Pulmonary artery endothelial cell (primary cell): ENCODE measurements around the gene KCNIP3. TPM values are rescaled to one million over a fixed set of nuclear protein-coding genes. Genes with fewer than 3 reads are reported as not detected.

Experiments used
- DNase-seq: peaks from one replicate; pipeline ENCODE4 v3.0.0-alpha.2; 2011; ENCODE audit warnings: low read depth, low spot score
- total RNA-seq: library from RNA; depleted of rRNA; stranded (reverse); fragments of >200 nt; gene quantifications from 2 replicates; pipeline ENCODE4 v1.2.3, GENCODE V29; 2014

The KCNIP3 gene
- total RNA-seq, 1 donor from 2014 or later = 0.33 TPM

- DNase-seq = no peak
Measured at GRCh38 chr2:95274291-95275150, 22.6 kb upstream of the KCNIP3 start, which contains the start of gene PROM2. Gene PROM2 (plus strand): TSS chr2:95274449. CDS start chr2:95274586, 137 bp downstream.

DNA sequence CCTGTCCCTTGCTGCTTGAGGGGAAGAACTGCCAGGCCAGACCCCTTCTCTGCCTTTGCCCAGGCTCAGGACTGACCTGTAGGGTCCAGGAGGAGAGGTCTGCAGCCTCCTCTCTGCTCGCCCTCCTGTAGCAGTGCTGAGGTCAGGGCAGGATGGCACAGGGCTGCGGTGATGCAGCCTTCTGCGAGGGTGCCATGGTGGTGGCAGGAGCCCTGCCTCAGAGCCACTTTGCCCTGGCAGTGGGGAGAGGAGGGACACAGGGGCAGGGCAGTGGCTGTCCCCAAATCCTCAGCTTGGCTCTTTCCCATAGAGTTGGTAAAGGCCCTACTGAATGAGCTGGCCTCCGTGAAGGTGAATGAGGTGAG is 22.0 kb upstream of the KCNIP3 start:
- no peak for DNase-seq

GRCh38 chr2:95275601-95276243 is 21.4 kb upstream of the KCNIP3 start:
- DNase-seq = no peak

DNA sequence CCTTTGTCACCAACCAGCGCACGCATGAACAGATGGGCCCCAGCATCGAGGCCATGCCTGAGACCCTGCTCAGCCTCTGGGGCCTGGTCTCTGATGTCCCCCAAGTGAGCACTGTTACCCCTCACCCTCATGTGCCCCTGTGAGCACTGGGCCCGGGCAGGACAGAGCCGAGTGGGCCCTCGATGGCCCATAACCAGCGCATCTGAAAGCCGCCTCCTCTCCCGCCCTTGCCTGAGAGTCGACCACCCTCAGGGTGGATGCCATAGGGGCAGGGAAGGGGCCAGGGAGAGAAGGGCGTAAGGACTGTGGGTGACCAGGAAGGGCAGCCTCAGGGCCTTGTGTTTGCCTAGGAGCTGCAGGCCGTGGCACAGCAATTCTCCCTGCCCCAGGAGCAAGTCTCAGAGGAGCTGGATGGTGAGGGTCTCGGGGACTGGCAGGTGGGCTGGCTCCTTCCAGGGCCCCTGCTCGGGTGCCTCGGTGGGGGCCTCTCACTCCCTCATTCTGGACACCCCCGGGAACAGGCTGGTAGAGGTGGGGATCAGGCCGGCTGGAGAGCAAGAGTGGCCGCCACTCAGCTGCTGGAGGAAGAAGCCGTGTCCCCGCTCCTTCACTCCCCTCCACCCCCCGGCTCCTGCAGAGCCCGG is 20.8 kb upstream of the KCNIP3 start:
- no peak for DNase-seq

- no peak for DNase-seq
Measured at GRCh38 chr2:95276888-95277245, 20.3 kb upstream of the KCNIP3 start.

DNA sequence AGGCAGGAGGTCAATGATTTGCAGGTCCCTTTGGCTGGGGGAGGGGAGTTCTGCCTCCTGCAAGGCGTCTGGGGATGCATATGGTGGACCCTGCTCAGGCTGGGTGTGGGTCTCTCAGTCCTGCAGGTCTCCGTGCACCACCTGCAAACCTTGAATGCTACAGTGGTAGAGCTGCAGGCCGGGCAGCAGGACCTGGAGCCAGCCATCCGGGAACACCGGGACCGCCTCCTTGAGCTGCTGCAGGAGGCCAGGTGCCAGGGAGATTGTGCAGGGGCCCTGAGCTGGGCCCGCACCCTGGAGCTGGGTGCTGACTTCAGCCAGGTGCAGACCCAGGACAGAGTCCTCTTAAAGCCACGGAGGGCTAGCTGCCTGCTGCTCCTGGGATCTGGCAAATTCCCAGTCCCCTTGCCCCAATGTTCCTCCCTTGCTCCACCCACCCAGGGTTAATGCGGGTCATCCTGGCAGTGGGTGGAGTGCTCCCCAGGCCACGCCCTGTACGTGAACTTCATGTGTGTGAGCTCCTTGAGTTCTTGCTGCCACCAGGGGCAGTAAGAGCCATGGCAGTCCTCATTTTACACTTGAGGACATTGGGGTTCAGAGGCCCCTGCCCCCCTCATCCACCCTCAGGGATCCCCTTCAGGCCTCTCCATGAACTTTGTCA is 19.8 kb upstream of the KCNIP3 start:
- no peak for DNase-seq

GRCh38 chr2:95278051-95278471 is 19.1 kb upstream of the KCNIP3 start:
- no peak for DNase-seq

DNA sequence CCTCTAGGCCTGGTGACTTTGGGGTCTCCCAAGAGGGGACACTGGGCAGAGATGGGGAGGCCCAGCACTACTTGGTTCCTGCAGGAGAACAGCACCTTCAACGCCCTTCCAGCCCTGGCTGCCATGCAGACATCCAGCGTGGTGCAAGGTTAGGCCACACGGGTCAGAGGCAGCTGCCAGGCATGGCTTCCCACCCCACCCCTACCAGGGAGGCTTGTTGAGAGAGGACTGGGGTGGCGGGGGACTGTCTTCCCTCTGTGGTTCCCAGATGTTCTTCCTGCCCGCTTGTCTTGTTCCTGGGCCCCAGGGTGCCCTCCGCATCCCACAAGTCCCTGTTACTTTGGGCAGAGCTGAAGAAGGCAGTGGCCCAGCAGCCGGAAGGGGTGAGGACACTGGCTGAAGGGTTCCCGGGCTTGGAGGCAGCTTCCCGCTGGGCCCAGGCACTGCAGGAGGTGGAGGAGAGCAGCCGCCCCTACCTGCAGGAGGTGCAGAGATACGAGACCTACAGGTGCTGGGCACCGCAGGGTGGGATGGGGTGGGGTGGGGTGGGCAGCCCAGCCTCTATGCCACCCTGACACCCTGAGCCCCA is 18.4 kb upstream of the KCNIP3 start:
- DNase-seq = no peak

- DNase-seq = no peak
Measured at GRCh38 chr2:95279435-95280035, 17.6 kb upstream of the KCNIP3 start.

GRCh38 chr2:95281071-95281470 is 16.1 kb upstream of the KCNIP3 start:
- no peak for DNase-seq

- no peak for DNase-seq
Measured at GRCh38 chr2:95281786-95282185, 15.4 kb upstream of the KCNIP3 start.

GRCh38 chr2:95282458-95282857 is 14.7 kb upstream of the KCNIP3 start:
- no peak for DNase-seq

DNA sequence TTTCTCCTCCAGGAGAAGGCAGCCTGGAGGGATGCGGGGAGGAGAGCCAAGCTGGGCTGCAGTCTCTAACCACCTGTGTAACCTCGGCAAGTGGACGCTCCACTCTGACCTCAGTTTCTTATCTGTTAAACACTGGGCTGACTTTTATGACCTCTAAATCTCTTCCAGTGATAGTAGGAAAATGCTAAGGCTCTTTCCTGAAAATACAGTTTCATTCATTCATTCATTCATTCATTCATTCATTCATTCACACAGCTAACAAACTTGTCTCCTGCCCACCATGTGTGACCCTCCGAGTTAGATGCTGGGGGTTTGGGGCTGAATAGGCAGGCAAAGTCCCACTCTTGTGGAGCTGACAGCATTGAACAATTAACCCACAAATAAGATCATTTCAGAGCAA is 13.6 kb upstream of the KCNIP3 start:
- no peak for DNase-seq

GRCh38 chr2:95284886-95285541 is 12.1 kb upstream of the KCNIP3 start:
- DNase-seq = no peak

DNA sequence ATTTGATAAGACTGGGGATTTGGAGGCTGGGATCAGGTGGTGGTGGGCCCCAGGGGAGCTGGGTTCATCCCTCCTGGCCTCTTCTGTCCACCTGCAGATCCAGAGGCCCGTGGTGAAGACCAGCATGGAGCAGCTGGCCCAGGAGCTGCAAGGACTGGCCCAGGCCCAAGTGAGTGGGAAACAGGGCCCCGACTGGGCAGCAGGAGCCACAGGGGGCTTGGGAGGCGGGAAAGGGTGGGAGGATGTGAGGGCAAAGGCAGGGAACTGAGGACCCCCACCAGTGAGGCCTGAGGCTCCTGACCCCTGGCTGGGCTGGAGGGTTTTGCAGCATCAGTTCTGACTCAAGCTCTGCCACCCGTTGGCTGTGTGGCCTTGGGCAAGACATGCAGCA is 11.6 kb upstream of the KCNIP3 start:
- DNase-seq = no peak

- DNase-seq = no peak
Measured at GRCh38 chr2:95287336-95287735, 9.8 kb upstream of the KCNIP3 start.

- DNase-seq = no peak
Measured at GRCh38 chr2:95287806-95288205, 9.3 kb upstream of the KCNIP3 start.

DNA sequence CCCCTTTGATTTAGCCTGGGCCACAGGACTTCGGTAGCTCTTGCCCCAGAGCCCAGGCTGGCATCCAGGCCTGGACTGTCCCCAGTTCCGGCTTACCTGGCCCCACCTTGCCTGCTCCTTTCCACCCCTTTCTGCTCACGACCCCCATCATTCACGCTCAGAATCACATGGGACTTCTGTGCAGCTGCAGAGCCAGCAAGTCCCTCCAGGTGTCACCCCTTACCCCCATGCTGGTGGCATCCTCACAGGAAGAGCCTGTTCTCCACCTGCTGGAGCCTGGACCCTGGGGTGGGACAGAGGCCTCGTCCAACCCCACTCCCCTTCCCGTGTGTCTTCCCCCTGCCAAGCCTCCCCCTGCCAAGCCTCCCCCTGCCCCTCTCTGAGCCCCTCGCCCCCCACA is 7.9 kb upstream of the KCNIP3 start:
- DNase-seq = no peak

DNA sequence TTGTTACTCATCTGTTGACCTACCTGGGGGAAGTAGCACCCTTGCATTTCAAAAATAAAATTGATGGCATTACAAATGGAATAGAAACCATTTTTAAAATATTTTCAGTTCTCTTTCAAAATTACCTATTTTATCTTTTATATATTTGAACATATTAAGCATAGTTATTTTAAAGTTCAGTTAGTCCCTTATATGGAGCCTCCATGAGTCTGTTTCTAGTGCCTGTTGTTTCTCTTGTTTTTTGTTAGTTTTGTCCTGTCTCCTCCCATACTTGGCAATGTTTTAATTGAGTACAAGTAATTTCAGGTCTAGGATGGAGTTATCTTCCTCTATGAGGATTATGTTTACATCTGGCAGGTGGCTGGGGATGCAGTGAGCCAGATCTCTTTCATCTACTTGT is 5.9 kb upstream of the KCNIP3 start:
- no peak for DNase-seq

- DNase-seq = no peak
Measured at GRCh38 chr2:95292623-95293260, 4.4 kb upstream of the KCNIP3 start.
